H1 (cell line): ENCODE data around the gene IKZF1. TPM values are rescaled to one million over a fixed set of nuclear protein-coding genes. Genes with fewer than 3 reads are reported as not detected.

Experiments used
- CTCF ChIA-PET: fragments of 300-600 bp; sonication (Branson Sonifier 250); formaldehyde crosslinking; loops from one replicate; lab custom pipeline; 2021; ENCODE audit not compliant: partially characterized antibody; lab: Charles Lee
- POLR2A ChIA-PET: fragments of 300-600 bp; sonication (Branson Sonifier 250); formaldehyde crosslinking; loops from one replicate; lab custom pipeline; 2021; ENCODE audit warnings: inconsistent platforms; ENCODE audit not compliant: partially characterized antibody; lab: Charles Lee
- DNase-seq, 2 experiments: peaks; one replicate each; pipeline versions ENCODE4 v3.0.0 to v3.0.0-alpha.2; 2010 to 2022; ENCODE audit warnings: low spot score in 2 of 2, low read depth in 1 of 2, mixed read lengths in 1 of 2
- FAIRE-seq: peaks from 2 replicates; lab custom pipeline; 2011; peaks lifted over from hg19 to GRCh38; lab: Jason Lieb, UNC
- H2AFZ ChIP-seq: 2 replicates; pipeline ENCODE4 v1.8.1; 2012; ENCODE audit warnings: low read length, inconsistent platforms
- H2AK5ac ChIP-seq: 2 replicates; pipeline ENCODE4 v1.6.1; 2013; ENCODE audit warnings: low read depth, low read length
- H2BK120ac ChIP-seq: replicated peaks from 2 replicates; pipeline ENCODE3; 2013; ENCODE audit warnings: low read depth, low read length, inconsistent platforms
- H2BK12ac ChIP-seq: 2 replicates; pipeline ENCODE4 v1.6.1; 2013; ENCODE audit warnings: low read depth, low read length
- H2BK15ac ChIP-seq: 2 replicates; pipeline ENCODE4 v1.6.1; 2013; ENCODE audit warnings: low read length
- H2BK20ac ChIP-seq: 2 replicates; pipeline ENCODE4 v1.6.1; 2013; ENCODE audit warnings: low read length
- H2BK5ac ChIP-seq: 2 replicates; pipeline ENCODE4 v1.6.1; 2013; ENCODE audit warnings: low read depth, low read length
- H3K14ac ChIP-seq: 2 replicates; pipeline ENCODE4 v1.6.1; 2013; ENCODE audit warnings: inconsistent platforms; ENCODE audit not compliant: insufficient read length
- H3K18ac ChIP-seq: 2 replicates; pipeline ENCODE4 v1.6.1; 2013; ENCODE audit warnings: low read length; ENCODE audit errors: extremely low read depth
- H3K23ac ChIP-seq: 2 replicates; pipeline ENCODE4 v1.6.1; 2013; ENCODE audit warnings: inconsistent platforms; ENCODE audit not compliant: insufficient read length
- H3K23me2 ChIP-seq: 2 replicates; pipeline ENCODE4 v1.6.1; 2013; ENCODE audit warnings: low read depth, low read length
- H3K27ac ChIP-seq: 2 replicates; pipeline ENCODE4 v1.6.1; 2011; ENCODE audit warnings: low read depth, low read length, inconsistent platforms
- H3K27me3 ChIP-seq, 4 experiments: replicated peaks in 1 of 4; 1 replicate in 1 of 4; 2 replicates in 3 of 4; pipeline versions ENCODE4 v1.6.1 to v1.8.1; 2011 to 2013; ENCODE audit warnings: low read length in 3 of 4, mild to moderate bottlenecking in 3 of 4, inconsistent platforms in 2 of 4, mixed read lengths in 2 of 4, moderate library complexity in 1 of 4; ENCODE audit not compliant: control insufficient read depth in 3 of 4, insufficient read depth in 3 of 4; ENCODE audit errors: extremely low read depth in 1 of 4
- H3K36me3 ChIP-seq, 4 experiments: 2 replicates each; pipeline versions ENCODE4 v1.6.1 to v1.8.1; 2011 to 2013; ENCODE audit warnings: mild to moderate bottlenecking in 4 of 4, low read length in 3 of 4, moderate library complexity in 2 of 4, control low read depth in 1 of 4, inconsistent platforms in 1 of 4; ENCODE audit not compliant: insufficient read depth in 4 of 4, control insufficient read depth in 2 of 4
- H3K4ac ChIP-seq: replicated peaks from 2 replicates; pipeline ENCODE3; 2013; ENCODE audit warnings: low read length, low read depth, mixed read lengths, inconsistent platforms; ENCODE audit not compliant: insufficient read length
- H3K4me1 ChIP-seq, 4 experiments: replicated peaks in 1 of 4; 1 replicate in 1 of 4; 2 replicates in 3 of 4; pipeline versions ENCODE4 v1.6.1 to v1.8.1; 2011 to 2013; ENCODE audit warnings: low read length in 3 of 4, inconsistent platforms in 2 of 4, mixed read lengths in 1 of 4; ENCODE audit not compliant: insufficient read depth in 4 of 4, control insufficient read depth in 3 of 4
- H3K4me2 ChIP-seq, 2 experiments: 2 replicates each; pipeline versions ENCODE4 v1.6.1 to v1.8.1; 2011 to 2013; ENCODE audit warnings: low read depth in 2 of 2, low read length in 2 of 2, control low read depth in 1 of 2, inconsistent platforms in 1 of 2, mild to moderate bottlenecking in 1 of 2; ENCODE audit not compliant: insufficient read depth in 1 of 2
- H3K4me3 ChIP-seq, 4 experiments: fragments of 200-600, 300-600 bp in 1 of 4; sonication (generic), shearing (Covaris generic), sonication (Bioruptor Twin) in 1 of 4; 2 replicates each; pipeline versions ENCODE4 v1.5.1 to v1.8.1; 2011 to 2016; ENCODE audit warnings: low read length in 4 of 4, low read depth in 3 of 4, control low read depth in 2 of 4, inconsistent platforms in 2 of 4, mild to moderate bottlenecking in 2 of 4, mixed read lengths in 1 of 4, moderate library complexity in 1 of 4; ENCODE audit not compliant: insufficient read depth in 2 of 4; ENCODE audit errors: extremely low read depth in 1 of 4
- H3K56ac ChIP-seq: replicated peaks from 2 replicates; pipeline ENCODE3; 2013; ENCODE audit warnings: low read depth, mild to moderate bottlenecking, mixed read lengths, low read length, inconsistent platforms; ENCODE audit not compliant: insufficient read length
- H3K79me1 ChIP-seq: 2 replicates; pipeline ENCODE4 v1.6.1; 2013; ENCODE audit warnings: low read depth, low read length, control low read depth
- H3K79me2 ChIP-seq, 2 experiments: 2 replicates each; pipeline versions ENCODE4 v1.6.1 to v1.8.1; 2012 to 2013; ENCODE audit warnings: low read length in 2 of 2, mild to moderate bottlenecking in 2 of 2, inconsistent platforms in 1 of 2; ENCODE audit not compliant: insufficient read depth in 2 of 2, control insufficient read depth in 1 of 2
- H3K9ac ChIP-seq, 4 experiments: replicated peaks in 1 of 4; 1 replicate in 1 of 4; 2 replicates in 3 of 4; pipeline versions ENCODE4 v1.6.1 to v1.8.1; 2011 to 2013; ENCODE audit warnings: low read depth in 3 of 4, low read length in 3 of 4, control low read depth in 2 of 4, mild to moderate bottlenecking in 2 of 4, moderate library complexity in 2 of 4, inconsistent platforms in 1 of 4; ENCODE audit errors: extremely low read depth in 1 of 4
- H3K9me3 ChIP-seq, 2 experiments: 2 replicates each; pipeline versions ENCODE4 v1.6.1 to v1.8.1; 2012 to 2013; ENCODE audit warnings: mild to moderate bottlenecking in 2 of 2, moderate library complexity in 2 of 2, control low read depth in 1 of 2, inconsistent platforms in 1 of 2, low read depth in 1 of 2, low read length in 1 of 2, mixed read lengths in 1 of 2; ENCODE audit not compliant: insufficient read depth in 2 of 2
- H4K20me1 ChIP-seq, 2 experiments: replicated peaks in 1 of 2; 2 replicates each; pipeline versions ENCODE3 to v1.8.1; 2011 to 2013; ENCODE audit warnings: inconsistent platforms in 2 of 2, low read length in 2 of 2, mild to moderate bottlenecking in 1 of 2; ENCODE audit not compliant: insufficient read depth in 2 of 2, control insufficient read depth in 1 of 2
- H4K5ac ChIP-seq: 2 replicates; pipeline ENCODE4 v1.6.1; 2013; ENCODE audit warnings: low read length, low read depth, mixed read lengths, inconsistent platforms; ENCODE audit not compliant: insufficient read length
- H4K8ac ChIP-seq: 2 replicates; pipeline ENCODE4 v1.8.0; 2013; ENCODE audit warnings: mild to moderate bottlenecking, moderate library complexity, low read length, inconsistent platforms; ENCODE audit not compliant: insufficient read depth; ENCODE audit errors: extremely low read depth
- H4K91ac ChIP-seq: replicated peaks from 2 replicates; pipeline ENCODE3; 2013; ENCODE audit warnings: low read length, mixed read lengths, inconsistent platforms; ENCODE audit not compliant: insufficient read length
- BCL11A ChIP-seq, 2 experiments: IDR thresholded peaks; one replicate each; pipeline ENCODE4 v1.6.1; 2011; ENCODE audit warnings: low read depth in 2 of 2, low read length in 2 of 2, mild to moderate bottlenecking in 2 of 2
- CBX8 ChIP-seq: fragments of 300-800, 300-1000 bp; sonication (generic); IDR thresholded peaks from 2 replicates; pipeline ENCODE4 v1.7.1; 2016; ENCODE audit warnings: low read depth, low read length, borderline replicate concordance
- GTF2F1 ChIP-seq: IDR thresholded peaks from 2 replicates; pipeline ENCODE4 v1.6.1; 2012; ENCODE audit warnings: low read depth, low read length, improper control_type of control experiment, borderline replicate concordance
- JUND ChIP-seq: IDR thresholded peaks from 2 replicates; pipeline ENCODE4 v1.6.1; 2011; ENCODE audit warnings: mild to moderate bottlenecking, improper control_type of control experiment, low read length
- KDM1A ChIP-seq: fragments of 200-600, 300-600 bp; sonication (generic); IDR thresholded peaks from 2 replicates; pipeline ENCODE4 v1.7.1; 2016; ENCODE audit warnings: mild to moderate bottlenecking, low read length, borderline replicate concordance
- MAFK ChIP-seq: IDR thresholded peaks from 2 replicates; pipeline ENCODE4 v1.6.1; 2012; ENCODE audit warnings: low read depth, mild to moderate bottlenecking, improper control_type of control experiment, low read length
- NANOG ChIP-seq: IDR thresholded peaks from 2 replicates; pipeline ENCODE4 v1.6.1; 2011; ENCODE audit warnings: low read length, low read depth, mild to moderate bottlenecking, inconsistent platforms; ENCODE audit not compliant: insufficient read depth, poor library complexity, severe bottlenecking
- PHF8 ChIP-seq: fragments of 200-600 bp; sonication (generic); conservative IDR thresholded peaks from 2 replicates; pipeline ENCODE4 v1.7.1; 2012; ENCODE audit warnings: low read depth, mild to moderate bottlenecking, inconsistent platforms, low read length, moderate library complexity
- RBBP5 ChIP-seq: IDR thresholded peaks from 2 replicates; pipeline ENCODE4 v1.7.1; 2012; ENCODE audit warnings: low read depth, mild to moderate bottlenecking, inconsistent platforms, low read length, moderate library complexity, borderline replicate concordance
- RXRA ChIP-seq: IDR thresholded peaks from 2 replicates; pipeline ENCODE4 v1.6.1; 2011; ENCODE audit warnings: low read depth, mild to moderate bottlenecking, low read length, moderate library complexity; ENCODE audit not compliant: insufficient read depth
- SIX5 ChIP-seq: IDR thresholded peaks from 2 replicates; pipeline ENCODE4 v1.6.1; 2011; ENCODE audit warnings: mild to moderate bottlenecking, low read depth, low read length
- SP4 ChIP-seq: IDR thresholded peaks from 2 replicates; pipeline ENCODE4 v1.6.1; 2012; ENCODE audit warnings: low read length, inconsistent platforms
- TBP ChIP-seq: IDR thresholded peaks from 2 replicates; pipeline ENCODE4 v1.6.1; 2011; ENCODE audit warnings: low read depth, low read length, improper control_type of control experiment
- USF2 ChIP-seq: IDR thresholded peaks from 2 replicates; pipeline ENCODE4 v1.6.1; 2011; ENCODE audit warnings: low read length, improper control_type of control experiment
- WGBS, 2 experiments: shearing (Covaris generic) in 1 of 2; methylation state at CpG; one replicate each; pipeline versions ENCODE4 v1.1.6 to v1.1.7; 2013 to 2015; ENCODE audit warnings: low lambda C conversion rate in 2 of 2, mixed read lengths in 2 of 2, inconsistent platforms in 1 of 2, low coverage in 1 of 2, missing lambda C conversion rate in 1 of 2; ENCODE audit not compliant: insufficient replicate concordance in 2 of 2, insufficient coverage in 1 of 2, insufficient read length in 1 of 2; ENCODE audit errors: extremely low coverage in 1 of 2, missing lambda C conversion rate in 1 of 2; 5-methylcytosine and 5-hydroxymethylcytosine counted together
- polyA plus RNA-seq, 7 experiments: library from polyadenylated mRNA; depleted of rRNA in 3 of 7; stranded (reverse) in 5 of 7; unstranded in 2 of 7; fragments of >200 nt in 5 of 7; fragments of 200-250 nt in 2 of 7; gene quantifications; 1 replicate in 5 of 7; 2 replicates in 1 of 7; 4 replicates in 1 of 7; pipeline versions ENCODE4 v1.2.1 to v1.2.3, GENCODE V29; 2011 to 2013; ENCODE audit warnings: missing spikeins in 2 of 7, mixed read lengths in 2 of 7
- total RNA-seq: library from RNA; stranded (reverse); fragmentation: NEBNext Ultra II Directional; extraction: Animal tissue kit (Norgen Biotek cat#: 25700); gene quantifications from 2 replicates; pipeline ENCODE4 v1.2.1, GENCODE V29; 2021

The IKZF1 gene
- total and polyA plus RNA-seq, 2 of the 8 experiments (the other 6 are each of a cell fraction or from before 2014, with no cell fraction given): 0.74 to 1.5 TPM

- no peak for FAIRE-seq
- H4K91ac ChIP-seq: no peak overlapping the region
- H4K8ac ChIP-seq: no peak overlapping the region
- WGBS, 2 experiments: 88% methylated on average over 7 of the region's 7 CpGs; no CpG with 5 or more reads in 1 of the 2 experiments
- H2BK12ac ChIP-seq: no peak overlapping the region
- no peak overlapping the region for H2BK20ac ChIP-seq
- ChIA-PET POLR2A (no interaction called here), CTCF (no interaction called here)
- no peak overlapping the region for H2AFZ ChIP-seq
- no peak overlapping the region for H2AK5ac ChIP-seq
- no peak overlapping the region for H3K14ac ChIP-seq
- no peaks in the 10 kb centered on the region for H3K36me3 ChIP-seq
- no peak overlapping the region for H3K18ac ChIP-seq
- H2BK120ac ChIP-seq: no peak overlapping the region
- H3K4me1 ChIP-seq: peaks cover 5 to 20% (median 12%) of the 10 kb centered on the region in 4 experiments
- no peak overlapping the region for H4K5ac ChIP-seq
- H4K20me1 ChIP-seq: no peaks in the 10 kb centered on the region
- H3K4me3 ChIP-seq: no peak overlapping the region
- no peak overlapping the region for H3K9ac ChIP-seq
- H3K79me2 ChIP-seq: no peaks in the 10 kb centered on the region
- no peak overlapping the region for H2BK15ac ChIP-seq
- no peak overlapping the region for H3K4me2 ChIP-seq
- no peaks in the 10 kb centered on the region for H3K27me3 ChIP-seq
- no peak for DNase-seq
- no peak overlapping the region for H3K4ac ChIP-seq
- H3K9me3 ChIP-seq: no peaks in the 10 kb centered on the region
- H3K79me1 ChIP-seq: no peaks in the 10 kb centered on the region
- no peak overlapping the region for H3K23ac ChIP-seq
- H2BK5ac ChIP-seq: no peak overlapping the region
- H3K23me2 ChIP-seq: no peaks in the 10 kb centered on the region
- H3K27ac ChIP-seq: no peak overlapping the region
- H3K56ac ChIP-seq: no peak overlapping the region
- TF ChIP-seq NANOG: no peak
- TF ChIP-seq USF2: no peak
- no peak for TF ChIP-seq KDM1A
- TF ChIP-seq RXRA: no peak
- no peak for TF ChIP-seq BCL11A (IDR thresholded peaks at IDR 0.05; ENCODE audit: low read depth in 2 of 2, low read length in 2 of 2)
- no peak for TF ChIP-seq CBX8
- no peak for TF ChIP-seq SIX5
- TF ChIP-seq GTF2F1: no peak
- no peak for TF ChIP-seq MAFK
- no peak for TF ChIP-seq RBBP5
- TF ChIP-seq SP4: no peak
- TF ChIP-seq JUND: no peak
- no peak for TF ChIP-seq TBP
- no peak for TF ChIP-seq PHF8
Observed at GRCh38 chr7:50317221-50317678, 12.7 kb downstream of the IKZF1 start.
